ENCODE results near the gene PAIP2.

The PAIP2 gene

GRCh38 chr5:139414581-139415130 is 73.0 kb downstream of the PAIP2 start:
- peak; percentile 67 for DNase-seq

DNA sequence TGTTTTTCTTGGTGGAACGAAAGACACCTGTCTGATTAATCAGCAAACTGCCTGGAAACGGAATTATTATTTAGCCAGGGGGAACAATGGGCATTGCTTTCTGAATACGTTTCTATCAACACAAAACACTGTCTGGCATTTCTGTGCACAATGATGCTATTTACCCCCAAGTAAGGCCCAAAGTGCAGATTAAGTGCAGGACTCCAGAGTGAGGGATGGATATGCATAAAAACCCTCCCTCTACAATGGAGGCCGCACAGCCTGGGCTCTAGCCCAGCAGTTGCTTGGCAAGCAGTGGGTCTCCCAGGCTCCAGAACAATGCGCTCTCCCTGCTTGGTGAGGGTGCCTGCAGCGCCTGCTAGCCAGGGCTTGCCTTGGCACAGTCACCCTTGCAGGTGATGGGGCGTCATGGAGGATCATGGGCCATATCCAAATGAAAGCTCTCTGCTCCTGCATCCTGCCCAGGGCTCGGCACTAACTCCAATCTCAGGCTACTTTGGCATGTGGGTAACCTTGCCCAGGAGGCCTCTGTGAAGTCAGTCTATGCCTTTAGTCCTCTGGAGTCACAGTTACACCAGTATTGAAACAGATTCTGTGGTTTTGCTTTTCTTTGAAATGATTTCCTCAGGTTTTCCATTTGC is 73.7 kb downstream of the PAIP2 start:
- peak; percentile 32 for DNase-seq

GRCh38 chr5:139415869-139416268 is 74.2 kb downstream of the PAIP2 start:
- DNase-seq, result no peak

DNA sequence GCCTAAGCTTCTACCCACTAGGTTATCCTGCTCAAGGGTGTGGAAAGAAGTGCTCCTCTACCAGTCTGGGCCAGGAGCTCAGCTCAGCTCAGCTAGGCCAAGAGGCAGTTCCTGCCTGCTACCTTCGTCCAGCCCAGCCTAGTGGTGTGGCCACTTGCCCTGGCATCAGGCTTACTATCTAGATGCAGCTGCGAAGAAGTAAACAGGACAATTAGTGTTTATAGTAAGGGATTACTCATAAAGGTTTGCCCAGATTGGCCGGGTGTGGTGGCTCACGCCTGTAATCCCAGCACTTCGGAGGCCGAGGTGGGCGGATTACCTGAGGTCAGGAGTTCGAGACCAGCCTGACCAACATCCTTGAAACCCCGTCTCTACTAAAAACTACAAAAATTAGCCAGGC is 75.0 kb downstream of the PAIP2 start:
- DNase-seq, result no peak

DNA sequence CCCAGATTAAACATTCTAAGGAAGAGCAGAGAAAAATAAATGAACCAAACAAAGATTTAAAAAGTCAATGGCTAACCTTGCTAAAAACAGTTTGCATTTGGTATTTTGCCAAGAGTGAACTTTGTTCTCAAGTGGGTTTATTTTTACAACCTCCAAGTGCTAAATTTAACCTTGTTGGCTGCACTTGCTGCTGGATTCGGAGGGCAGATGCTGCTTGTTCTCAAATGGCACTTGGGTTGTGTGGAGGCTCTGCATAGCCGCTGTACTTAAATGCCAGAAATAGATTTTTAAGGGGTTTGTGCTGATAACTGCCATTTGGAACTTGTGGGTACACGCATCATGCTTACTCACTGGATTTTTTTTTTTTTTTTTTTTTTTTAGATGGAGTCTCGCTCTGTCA is 75.6 kb downstream of the PAIP2 start:
- peak; percentile 51 for DNase-seq

GRCh38 chr5:139418793-139419192 is 77.1 kb downstream of the PAIP2 start:
- no peak for DNase-seq

Measured in femur (tissue), 1 donor.